Measurements from ENCODE around the gene LMNTD1. TPM values are rescaled to one million over a fixed set of nuclear protein-coding genes. Genes with fewer than 3 reads are reported as not detected.
"Not testable (repeated sequence)": the region's sequence is repeated elsewhere in the genome, so short reads cannot be mapped to it uniquely, and the experiment has no call there.

Gene LMNTD1
- total RNA-seq, 1 donor from 2014 or later: not detected

DNA sequence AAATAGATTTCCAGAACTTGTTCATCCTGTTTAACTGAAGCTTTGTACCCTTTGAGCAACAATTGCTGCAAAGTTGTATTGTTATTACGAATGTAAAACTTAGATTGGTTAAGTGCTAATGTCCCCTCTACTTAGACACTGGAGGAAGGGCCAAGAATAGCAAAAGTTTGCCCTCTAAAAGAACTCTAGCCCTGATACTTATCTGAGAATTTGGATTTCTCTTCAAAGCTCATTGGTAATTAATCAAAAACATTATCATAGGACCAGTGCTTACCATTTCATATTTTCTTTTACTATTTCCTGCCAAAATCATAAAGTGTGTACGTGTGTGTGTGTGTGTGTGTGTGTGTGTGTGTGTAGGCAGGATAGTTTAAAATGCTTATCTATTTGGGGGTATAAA lies 58.2 kb downstream of the LMNTD1 start:
- DNase-seq (ENCODE audit: extremely low read depth, low read depth, low spot score): no peak

- no peak for DNase-seq (ENCODE audit: extremely low read depth, low read depth, low spot score)
Measured at GRCh38 chr12:25493682-25494081, 59.4 kb downstream of the LMNTD1 start.

DNA sequence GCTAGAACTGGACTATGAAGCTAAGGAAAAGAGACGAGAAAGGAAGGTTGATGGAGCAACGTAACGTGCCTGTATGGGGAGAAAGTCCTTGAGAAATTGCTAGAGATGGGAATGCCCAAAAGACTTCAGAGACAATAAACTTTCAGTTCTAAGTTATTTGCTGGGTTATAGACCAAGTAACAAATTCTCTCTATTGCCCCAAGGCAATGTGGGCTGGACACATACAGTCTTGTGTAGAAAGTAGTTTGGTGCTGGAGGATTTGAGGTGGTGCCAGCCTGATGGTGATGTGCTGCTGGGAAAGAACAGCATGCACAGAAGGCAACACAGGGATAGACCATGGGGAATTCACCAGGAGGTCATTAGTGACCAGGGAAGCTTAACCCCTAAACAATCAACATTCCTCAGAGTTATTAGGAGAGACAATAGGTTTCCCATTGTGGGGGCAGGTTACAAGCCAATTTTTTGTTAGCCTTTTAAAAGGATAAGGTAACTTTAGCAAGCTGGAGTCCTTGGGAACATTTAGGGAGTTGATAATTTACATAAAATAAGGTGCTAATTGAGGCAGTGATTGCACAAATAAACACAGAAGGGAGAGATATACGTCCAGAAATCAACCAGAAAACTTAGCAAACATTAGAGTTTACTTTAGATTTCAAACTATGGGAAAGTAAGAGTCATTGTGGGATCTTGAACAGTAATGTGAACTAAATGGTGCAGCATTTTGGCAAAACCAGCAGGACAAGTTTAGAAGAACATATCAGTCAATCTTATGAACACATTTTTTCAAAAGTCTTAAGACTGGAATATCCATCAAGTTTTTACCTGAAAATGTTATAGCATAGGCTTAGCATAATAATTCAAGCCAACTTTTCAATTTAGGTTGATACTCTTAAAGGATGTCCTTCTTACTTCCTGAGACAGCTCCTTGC lies 61.4 kb downstream of the LMNTD1 start:
- DNase-seq (ENCODE audit: extremely low read depth, low read depth, low spot score): no peak

DNA sequence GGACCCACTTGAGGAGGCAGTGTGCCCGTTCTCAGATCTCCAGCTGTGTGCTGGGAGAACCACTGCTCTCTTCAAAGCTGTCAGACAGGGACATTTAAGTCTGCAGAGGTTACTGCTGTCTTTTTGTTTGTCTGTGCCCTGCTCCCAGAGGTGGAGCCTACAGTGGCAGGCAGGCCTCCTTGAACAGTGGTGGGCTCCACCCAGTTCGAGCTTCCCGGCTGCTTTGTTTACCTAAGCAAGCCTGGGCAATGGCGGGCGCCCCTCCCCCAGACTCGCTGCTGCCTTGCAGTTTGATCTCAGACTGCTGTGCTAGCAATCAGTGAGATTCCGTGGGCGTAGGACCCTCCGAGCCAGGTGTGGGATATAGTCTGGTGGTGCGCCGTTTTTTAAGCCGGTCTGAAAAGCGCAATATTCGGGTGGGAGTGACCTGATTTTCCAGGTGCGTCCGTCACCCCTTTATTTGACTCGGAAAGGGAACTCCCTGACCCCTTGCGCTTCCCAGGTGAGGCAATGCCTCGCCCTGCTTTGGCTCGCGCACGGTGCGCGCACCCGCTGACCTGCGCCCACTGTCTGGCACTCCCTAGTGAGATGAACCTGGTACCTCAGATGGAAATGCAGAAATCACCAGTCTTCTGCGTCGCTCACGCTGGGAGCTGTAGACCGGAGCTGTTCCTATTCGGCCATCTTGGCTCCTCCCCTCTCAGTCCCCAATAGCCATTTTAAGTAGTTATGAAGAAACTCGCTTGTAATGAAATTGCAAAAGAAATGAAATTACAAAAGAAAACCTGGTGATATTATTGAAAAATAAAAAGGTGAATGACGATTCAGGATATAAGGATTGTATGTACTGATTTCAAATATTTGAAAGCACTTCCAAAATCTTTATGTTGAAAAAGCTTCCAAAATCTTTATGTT lies 63.9 kb downstream of the LMNTD1 start:
- DNase-seq (ENCODE audit: extremely low read depth, low read depth, low spot score): not testable (repeated sequence)

DNA sequence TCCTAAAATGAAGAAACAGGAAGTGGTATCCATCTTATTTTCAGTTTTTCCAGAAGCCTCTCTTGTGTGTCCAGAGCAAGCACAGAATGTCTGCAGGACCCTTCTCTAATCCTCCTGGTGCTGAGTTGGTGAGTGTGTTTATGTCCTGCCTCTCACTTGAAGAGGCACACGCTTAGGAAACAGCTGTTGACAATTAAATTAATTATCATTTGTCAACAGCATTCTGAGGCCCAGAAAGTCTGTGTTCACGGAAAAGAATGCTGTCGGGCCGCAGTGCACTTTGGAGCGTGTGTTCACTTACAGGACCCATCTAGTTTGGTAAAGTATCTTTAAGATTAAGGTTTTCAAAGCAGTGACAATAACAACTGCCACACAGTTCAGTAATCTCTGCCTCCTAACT lies 70.5 kb downstream of the LMNTD1 start:
- DNase-seq (ENCODE audit: extremely low read depth, low read depth, low spot score): no peak

GRCh38 chr12:25480145-25480544 lies 72.9 kb downstream of the LMNTD1 start:
- DNase-seq (ENCODE audit: extremely low read depth, low read depth, low spot score): no peak

- no peak for DNase-seq (ENCODE audit: extremely low read depth, low read depth, low spot score)
Measured at GRCh38 chr12:25477217-25477616, 75.9 kb downstream of the LMNTD1 start.

GRCh38 chr12:25472453-25472852 lies 80.6 kb downstream of the LMNTD1 start:
- DNase-seq (ENCODE audit: extremely low read depth, low read depth, low spot score): no peak

- DNase-seq (ENCODE audit: extremely low read depth, low read depth, low spot score): no peak
Measured at GRCh38 chr12:25469861-25470260, 83.2 kb downstream of the LMNTD1 start.

DNA sequence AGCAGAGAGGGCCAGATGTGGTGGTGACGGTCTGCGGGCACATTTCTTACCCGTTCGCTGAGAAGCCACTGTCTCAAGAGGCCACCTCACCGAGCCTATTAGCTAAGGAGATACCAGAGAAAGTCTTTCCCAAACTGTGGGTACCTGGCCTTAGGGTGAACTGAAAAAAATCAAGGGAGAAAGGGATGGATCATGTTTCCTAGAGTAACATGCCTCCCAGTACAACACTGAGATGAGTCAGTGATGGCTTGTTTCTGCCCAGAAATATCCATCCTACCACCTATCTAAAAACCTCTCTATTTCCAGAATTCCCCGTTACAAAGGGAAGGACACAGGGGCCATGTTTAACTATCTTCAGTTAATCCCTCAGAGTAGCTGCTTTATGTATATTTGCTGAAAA lies 83.7 kb downstream of the LMNTD1 start:
- no peak for DNase-seq (ENCODE audit: extremely low read depth, low read depth, low spot score)

GRCh38 chr12:25463521-25463920 lies 89.6 kb downstream of the LMNTD1 start:
- DNase-seq (ENCODE audit: extremely low read depth, low read depth, low spot score): no peak

DNA sequence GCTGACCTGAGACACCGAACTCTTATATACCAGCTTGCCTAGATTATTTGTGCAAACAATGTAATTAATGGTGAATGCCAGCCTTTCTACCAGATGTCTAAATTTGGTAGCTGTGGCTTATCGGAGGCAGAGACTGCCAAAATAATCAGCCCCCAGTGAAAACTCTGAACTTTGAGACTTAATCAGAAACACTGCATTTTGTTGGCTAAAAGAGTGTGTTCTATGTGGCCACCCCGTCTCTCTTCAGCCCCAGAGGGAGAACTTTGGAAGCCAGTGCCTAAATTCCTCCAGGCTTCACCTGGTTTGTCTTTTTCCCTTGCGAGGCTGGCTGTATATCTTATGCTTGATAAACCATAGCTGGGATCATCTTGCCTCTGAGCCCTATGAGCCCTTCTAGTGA lies 90.1 kb downstream of the LMNTD1 start:
- DNase-seq (ENCODE audit: extremely low read depth, low read depth, low spot score): no peak

GRCh38 chr12:25459541-25459951 lies 93.5 kb downstream of the LMNTD1 start:
- no peak for DNase-seq (ENCODE audit: extremely low read depth, low read depth, low spot score)

GRCh38 chr12:25458047-25458552 lies 95.0 kb downstream of the LMNTD1 start:
- peak; percentile 85 for DNase-seq (ENCODE audit: extremely low read depth, low read depth, low spot score)

GRCh38 chr12:25456474-25456873 lies 96.6 kb downstream of the LMNTD1 start:
- DNase-seq (ENCODE audit: extremely low read depth, low read depth, low spot score): no peak

GRCh38 chr12:25455696-25456095 lies 97.4 kb downstream of the LMNTD1 start:
- no peak for DNase-seq (ENCODE audit: extremely low read depth, low read depth, low spot score)

DNA sequence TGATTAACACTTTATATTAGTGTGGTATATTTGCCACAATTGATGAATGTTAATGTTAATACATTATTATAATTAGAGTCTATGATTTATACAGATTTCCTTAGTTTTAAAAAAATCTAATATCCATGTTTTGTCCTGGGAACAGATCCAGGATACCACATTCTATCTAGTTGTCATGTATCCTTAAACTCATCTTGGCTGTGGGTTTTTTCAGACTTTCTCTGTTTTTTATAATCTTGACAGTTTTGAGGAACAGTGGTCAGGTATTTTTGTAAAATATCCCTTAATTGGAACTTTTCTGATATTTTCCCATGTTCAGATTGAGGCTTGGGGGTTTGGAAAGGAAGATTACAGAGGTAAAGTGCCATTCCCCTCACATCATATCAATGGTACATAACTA lies 104.1 kb downstream of the LMNTD1 start:
- no peak for DNase-seq (ENCODE audit: extremely low read depth, low read depth, low spot score)

GRCh38 chr12:25447046-25447445 lies 106.0 kb downstream of the LMNTD1 start:
- no peak for DNase-seq (ENCODE audit: extremely low read depth, low read depth, low spot score)

DNA sequence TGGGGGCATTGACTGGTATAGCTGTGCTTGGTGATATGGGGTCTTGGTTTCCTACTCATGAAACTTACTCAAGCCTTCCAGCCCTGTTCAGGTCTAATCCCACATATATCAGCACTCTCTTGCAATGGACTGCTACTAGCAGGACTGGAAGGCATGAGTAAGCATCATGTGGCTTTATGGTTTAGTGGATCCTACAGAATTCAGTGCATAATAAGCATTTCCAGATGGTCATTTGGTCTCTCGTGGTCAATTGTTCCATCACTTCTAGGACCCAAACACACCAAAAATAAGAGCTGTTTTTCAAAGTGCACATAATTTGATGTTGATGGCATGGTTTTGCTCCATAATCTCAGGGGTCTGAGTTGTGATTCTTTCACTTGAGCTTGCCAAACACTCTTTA lies 114.4 kb downstream of the LMNTD1 start:
- DNase-seq (ENCODE audit: extremely low read depth, low read depth, low spot score): no peak

GRCh38 chr12:25436206-25437030 lies 116.7 kb downstream of the LMNTD1 start:
- DNase-seq (ENCODE audit: extremely low read depth, low read depth, low spot score): peak; percentile 80

Measured in glomerular endothelial cell (primary cell).